ENCODE data around the gene SMAP2.

Gene SMAP2

DNA sequence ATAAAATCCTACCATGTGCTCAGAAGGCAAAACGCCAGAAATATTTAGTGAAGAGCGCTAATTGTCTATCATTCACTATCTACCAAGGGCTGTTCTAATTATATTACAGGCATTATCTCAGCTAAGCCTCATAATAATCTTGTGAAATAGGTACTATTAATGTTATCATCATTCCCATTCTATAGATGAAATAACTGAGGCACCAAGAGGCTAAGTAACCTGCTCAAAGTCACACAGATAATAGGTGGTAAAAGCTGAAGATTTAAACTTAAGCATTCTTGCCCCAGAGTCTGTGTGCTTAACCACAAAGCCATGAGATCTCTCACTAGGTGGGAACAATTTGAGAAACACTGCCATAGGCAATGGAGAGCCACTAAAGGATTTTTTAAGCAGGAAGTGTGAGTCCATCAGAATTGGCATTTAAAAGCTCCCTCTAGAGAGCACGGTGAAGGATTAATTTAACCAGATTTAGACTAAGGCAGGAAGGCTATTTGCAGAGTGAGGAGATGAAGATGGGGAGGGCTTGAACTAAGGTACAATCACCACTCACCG lies 1.7 kb upstream of the SMAP2 start:
- WGBS, 2 experiments: 83 to 86% methylated on average over 4 of the region's 4 CpGs
- Histone ChIP-seq H3K9me3 (ENCODE audit: control insufficient read depth, low read length) (no peaks in the 10 kb centered on the region), H3K4me3 (ENCODE audit: insufficient read depth, low read depth, low read length) (no peak overlapping the region), H3K4me1 (ENCODE audit: control insufficient read depth, insufficient read depth, low read length) (no peaks in the 10 kb centered on the region), H3K27ac (ENCODE audit: insufficient read depth, low read depth, low read length, poor library complexity, severe bottlenecking) (no peak overlapping the region), H3K27me3 (ENCODE audit: control insufficient read depth, insufficient read depth, low read length, poor library complexity, severe bottlenecking) (peaks cover 9% of the 10 kb centered on the region), H3K36me3 (ENCODE audit: control insufficient read depth, insufficient read depth, low read length) (no peaks in the 10 kb centered on the region)

DNA sequence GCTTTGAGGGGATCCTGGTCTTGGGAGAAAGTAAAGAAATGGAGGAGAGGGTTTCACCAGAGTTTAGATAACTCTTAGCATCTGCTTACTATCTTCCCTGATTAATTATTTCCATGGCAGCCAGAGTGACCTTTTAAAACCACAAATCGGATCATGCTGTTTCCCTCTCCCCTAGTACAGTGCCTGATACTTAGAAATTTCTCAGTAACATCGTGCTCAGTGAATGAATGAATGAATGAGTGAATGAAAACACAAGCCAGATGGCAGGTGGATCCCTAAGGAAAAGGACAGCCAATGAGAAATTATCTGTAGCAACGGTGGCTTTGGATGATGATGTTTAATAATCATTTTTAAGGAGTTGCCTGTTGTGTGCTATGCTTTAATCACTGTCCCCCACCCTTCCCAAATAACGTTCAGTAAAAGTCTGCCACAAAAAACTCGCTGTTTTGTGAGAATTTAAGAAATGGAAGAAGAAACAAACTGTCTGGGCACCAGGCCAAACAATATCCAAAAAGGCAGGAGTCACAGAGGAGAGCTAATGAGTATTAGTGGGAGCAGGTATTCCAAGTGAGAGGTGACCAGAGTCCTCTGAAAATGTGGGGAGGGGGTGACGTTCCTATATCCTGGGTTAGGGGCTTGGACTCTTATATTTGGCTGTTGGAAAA lies 737 bp upstream of the SMAP2 start:
- H3K36me3 ChIP-seq (ENCODE audit: control insufficient read depth, insufficient read depth, low read length): no peaks in the 10 kb centered on the region
- no peaks in the 10 kb centered on the region for H3K4me1 ChIP-seq (ENCODE audit: control insufficient read depth, insufficient read depth, low read length)
- H3K9me3 ChIP-seq (ENCODE audit: control insufficient read depth, low read length): no peaks in the 10 kb centered on the region
- 77 to 79% methylated on average over 6 of the region's 6 CpGs for WGBS, 2 experiments
- H3K4me3 ChIP-seq (ENCODE audit: insufficient read depth, low read depth, low read length): no peak overlapping the region
- peaks cover 9% of the 10 kb centered on the region for H3K27me3 ChIP-seq (ENCODE audit: control insufficient read depth, insufficient read depth, low read length, poor library complexity, severe bottlenecking)
- H3K27ac ChIP-seq (ENCODE audit: insufficient read depth, low read depth, low read length, poor library complexity, severe bottlenecking): no peak overlapping the region

DNA sequence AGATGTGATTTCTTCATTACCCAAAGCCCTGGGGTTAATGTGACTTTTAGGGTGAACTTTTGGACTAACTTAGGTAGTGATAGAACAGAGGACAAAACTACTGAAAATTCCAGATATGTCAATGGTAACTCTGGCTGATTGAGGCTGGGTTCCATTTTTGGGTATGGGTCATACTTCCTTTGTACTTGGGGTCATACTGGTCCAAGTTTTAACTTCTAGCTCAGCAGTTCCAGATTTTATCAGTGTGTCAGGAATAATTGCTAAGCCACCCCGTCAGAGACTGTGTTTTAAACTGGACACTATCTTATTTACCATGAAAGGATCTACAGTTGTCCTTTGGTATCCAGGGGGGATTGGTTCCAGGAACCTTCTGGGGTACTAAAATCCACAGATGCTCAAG lies 4.0 kb downstream of the SMAP2 start:
- Histone ChIP-seq H3K4me3 (ENCODE audit: insufficient read depth, low read depth, low read length) (no peak overlapping the region), H3K36me3 (ENCODE audit: control insufficient read depth, insufficient read depth, low read length) (no peaks in the 10 kb centered on the region), H3K4me1 (ENCODE audit: control insufficient read depth, insufficient read depth, low read length) (no peaks in the 10 kb centered on the region), H3K27me3 (ENCODE audit: control insufficient read depth, insufficient read depth, low read length, poor library complexity, severe bottlenecking) (peaks cover 9% of the 10 kb centered on the region), H3K9me3 (ENCODE audit: control insufficient read depth, low read length) (no peaks in the 10 kb centered on the region), H3K27ac (ENCODE audit: insufficient read depth, low read depth, low read length, poor library complexity, severe bottlenecking) (no peak overlapping the region)
- WGBS, 2 experiments: 100% methylated on average over 1 of the region's 1 CpG

DNA sequence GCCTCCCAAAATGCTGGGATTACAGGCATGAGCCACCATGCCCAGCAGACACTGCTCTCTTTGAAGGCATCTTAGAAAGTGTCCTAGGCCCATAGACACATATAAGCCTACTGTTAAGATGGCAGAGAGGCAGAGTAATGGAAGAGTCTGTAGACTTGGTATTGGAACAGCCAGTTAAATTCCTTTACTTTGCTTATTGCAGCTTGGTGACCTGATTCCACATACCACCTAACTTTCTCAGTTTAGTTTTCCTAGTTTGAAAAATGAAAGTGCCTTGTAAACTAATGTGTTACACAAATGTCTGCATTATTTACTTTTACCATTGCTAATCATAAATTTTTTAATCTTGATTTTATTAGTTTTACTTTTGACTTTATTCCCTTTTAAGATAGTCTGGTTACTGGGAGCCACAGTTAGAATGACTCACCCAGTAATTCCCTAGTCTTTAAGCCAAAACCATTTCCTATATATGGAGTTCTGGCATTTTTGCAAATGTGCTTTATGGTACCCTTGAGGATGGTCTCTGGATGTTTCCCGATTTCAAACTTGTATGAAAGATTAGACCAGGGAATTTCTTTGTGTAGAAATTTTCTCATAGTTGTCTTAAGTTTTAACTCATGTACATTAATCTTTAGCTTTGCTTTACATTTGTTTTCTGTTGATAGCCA lies 6.4 kb downstream of the SMAP2 start:
- Histone ChIP-seq H3K4me1 (ENCODE audit: control insufficient read depth, insufficient read depth, low read length) (no peaks in the 10 kb centered on the region), H3K27ac (ENCODE audit: insufficient read depth, low read depth, low read length, poor library complexity, severe bottlenecking) (no peak overlapping the region)

DNA sequence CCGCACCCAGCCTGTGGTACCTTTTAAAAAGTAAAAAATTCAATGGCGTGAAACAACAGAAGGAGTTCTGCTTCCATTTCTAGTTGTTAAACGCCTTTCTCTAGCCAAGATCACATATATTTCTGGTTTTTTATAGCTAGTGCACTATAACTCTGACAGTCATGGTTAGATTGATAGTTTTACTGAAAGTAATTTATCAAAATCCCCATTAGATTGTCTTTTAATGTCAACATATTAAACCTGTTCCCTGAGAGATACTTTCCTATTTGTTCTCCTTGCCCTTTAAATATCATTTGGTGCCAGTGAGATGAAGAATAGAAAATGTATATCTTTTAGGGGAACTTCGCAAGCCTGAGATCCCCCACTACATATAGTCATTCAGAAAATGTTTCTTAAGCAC lies 7.3 kb downstream of the SMAP2 start:
- H3K27me3 ChIP-seq (ENCODE audit: control insufficient read depth, insufficient read depth, low read length, poor library complexity, severe bottlenecking): no peaks in the 10 kb centered on the region
- no peaks in the 10 kb centered on the region for H3K9me3 ChIP-seq (ENCODE audit: control insufficient read depth, low read length)
- H3K4me3 ChIP-seq (ENCODE audit: insufficient read depth, low read depth, low read length): no peak overlapping the region
- 89 to 97% methylated on average over 3 of the region's 4 CpGs for WGBS, 2 experiments
- H3K36me3 ChIP-seq (ENCODE audit: control insufficient read depth, insufficient read depth, low read length): no peaks in the 10 kb centered on the region
- no peak overlapping the region for H3K27ac ChIP-seq (ENCODE audit: insufficient read depth, low read depth, low read length, poor library complexity, severe bottlenecking)
- H3K4me1 ChIP-seq (ENCODE audit: control insufficient read depth, insufficient read depth, low read length): no peaks in the 10 kb centered on the region

More for the DNA sequence above, 6.4 kb downstream of the SMAP2 start:
- no peak overlapping the region for H3K4me3 ChIP-seq (ENCODE audit: insufficient read depth, low read depth, low read length)
- H3K36me3 ChIP-seq (ENCODE audit: control insufficient read depth, insufficient read depth, low read length): no peaks in the 10 kb centered on the region
- peaks cover 5% of the 10 kb centered on the region for H3K27me3 ChIP-seq (ENCODE audit: control insufficient read depth, insufficient read depth, low read length, poor library complexity, severe bottlenecking)
- WGBS, 2 experiments: 86 to 100% methylated on average over 1 of the region's 1 CpG
- H3K9me3 ChIP-seq (ENCODE audit: control insufficient read depth, low read length): no peaks in the 10 kb centered on the region

DNA sequence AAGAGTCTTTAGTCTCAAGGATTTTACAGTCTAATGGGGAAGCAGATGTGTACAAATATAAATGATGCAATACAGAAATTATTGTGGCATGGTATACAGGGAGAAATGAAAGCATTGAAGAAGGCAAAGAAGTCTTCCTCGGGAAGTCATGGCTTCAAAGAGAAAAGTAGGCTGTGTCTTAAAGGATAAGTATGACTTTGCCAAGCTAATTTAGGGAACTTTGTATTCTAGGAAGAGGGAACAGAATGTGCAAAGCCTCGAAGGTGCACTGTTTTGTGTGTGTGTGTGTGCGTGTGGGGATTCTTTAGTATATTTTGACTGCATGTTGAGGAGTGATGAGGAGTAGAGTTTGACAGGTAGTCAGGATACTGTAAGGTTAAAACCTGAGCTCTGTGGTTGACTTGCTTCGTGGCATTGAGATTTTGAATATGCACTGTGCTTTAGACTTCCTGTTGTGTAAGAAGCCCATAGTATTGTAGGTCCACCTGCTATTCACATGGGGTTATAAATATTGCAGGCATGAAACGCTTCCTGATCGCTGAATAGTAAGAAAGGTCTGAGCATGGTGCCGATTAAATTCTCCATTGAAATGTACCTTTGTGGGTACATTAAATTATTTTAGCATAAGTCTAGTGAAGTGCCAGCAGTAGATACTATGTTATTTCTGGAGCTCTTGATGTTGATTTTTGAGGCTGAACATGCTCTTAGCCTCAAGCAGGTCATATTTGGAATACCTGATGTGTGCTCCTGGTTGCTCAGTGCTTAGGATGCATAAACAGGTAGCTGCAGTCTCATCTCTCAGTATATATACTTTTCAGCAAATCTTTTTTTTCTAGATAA lies 8.0 kb downstream of the SMAP2 start:
- WGBS, 2 experiments: 88 to 90% methylated on average over 7 of the region's 7 CpGs
- Histone ChIP-seq H3K4me1 (ENCODE audit: control insufficient read depth, insufficient read depth, low read length) (no peaks in the 10 kb centered on the region), H3K27ac (ENCODE audit: insufficient read depth, low read depth, low read length, poor library complexity, severe bottlenecking) (no peak overlapping the region), H3K36me3 (ENCODE audit: control insufficient read depth, insufficient read depth, low read length) (no peaks in the 10 kb centered on the region), H3K4me3 (ENCODE audit: insufficient read depth, low read depth, low read length) (no peak overlapping the region), H3K9me3 (ENCODE audit: control insufficient read depth, low read length) (no peaks in the 10 kb centered on the region), H3K27me3 (ENCODE audit: control insufficient read depth, insufficient read depth, low read length, poor library complexity, severe bottlenecking) (no peaks in the 10 kb centered on the region)

DNA sequence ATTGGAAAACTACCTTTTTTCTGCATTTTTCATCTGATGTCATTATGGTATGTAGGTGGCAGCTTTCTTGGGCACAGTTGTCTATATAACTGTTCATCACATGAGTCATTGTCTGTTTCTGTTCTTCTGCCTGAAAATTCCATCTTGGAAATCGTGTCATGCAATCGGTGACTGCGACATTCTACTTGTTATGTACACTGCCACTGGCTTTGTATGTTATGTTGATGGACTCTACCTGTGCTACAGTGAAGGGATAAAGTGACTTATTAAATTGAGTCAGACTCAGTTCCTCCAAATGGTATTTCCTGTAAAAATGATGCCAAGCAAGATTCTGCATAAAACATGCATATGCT lies 8.6 kb downstream of the SMAP2 start:
- H3K27me3 ChIP-seq (ENCODE audit: control insufficient read depth, insufficient read depth, low read length, poor library complexity, severe bottlenecking): no peaks in the 10 kb centered on the region
- no peaks in the 10 kb centered on the region for H3K36me3 ChIP-seq (ENCODE audit: control insufficient read depth, insufficient read depth, low read length)
- WGBS, 2 experiments: 90 to 92% methylated on average over 3 of the region's 3 CpGs
- no peaks in the 10 kb centered on the region for H3K9me3 ChIP-seq (ENCODE audit: control insufficient read depth, low read length)
- H3K4me1 ChIP-seq (ENCODE audit: control insufficient read depth, insufficient read depth, low read length): no peaks in the 10 kb centered on the region
- H3K27ac ChIP-seq (ENCODE audit: insufficient read depth, low read depth, low read length, poor library complexity, severe bottlenecking): no peak overlapping the region
- no peak overlapping the region for H3K4me3 ChIP-seq (ENCODE audit: insufficient read depth, low read depth, low read length)

DNA sequence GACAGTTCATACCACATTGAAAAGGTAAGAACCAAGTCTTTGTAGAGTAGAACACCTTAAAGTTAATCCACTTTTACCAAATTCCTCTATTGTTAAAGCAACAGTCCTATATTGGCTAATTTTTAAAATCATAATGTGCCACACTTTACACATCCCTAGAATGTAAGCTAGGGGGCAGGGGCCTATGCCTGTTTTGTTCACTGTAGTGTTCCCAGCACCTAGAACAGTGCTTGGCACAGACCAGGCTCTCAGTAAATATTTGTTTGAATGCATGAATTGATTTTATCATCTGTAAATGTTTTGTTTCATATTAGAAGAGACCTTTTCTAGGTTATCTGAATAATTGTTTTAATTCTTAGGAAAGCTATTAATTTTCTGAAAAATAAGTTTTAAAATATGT lies 9.1 kb downstream of the SMAP2 start:
- Histone ChIP-seq H3K27ac (ENCODE audit: insufficient read depth, low read depth, low read length, poor library complexity, severe bottlenecking) (no peak overlapping the region), H3K9me3 (ENCODE audit: control insufficient read depth, low read length) (no peaks in the 10 kb centered on the region), H3K27me3 (ENCODE audit: control insufficient read depth, insufficient read depth, low read length, poor library complexity, severe bottlenecking) (no peaks in the 10 kb centered on the region), H3K4me3 (ENCODE audit: insufficient read depth, low read depth, low read length) (no peak overlapping the region), H3K4me1 (ENCODE audit: control insufficient read depth, insufficient read depth, low read length) (no peaks in the 10 kb centered on the region), H3K36me3 (ENCODE audit: control insufficient read depth, insufficient read depth, low read length) (no peaks in the 10 kb centered on the region)

DNA sequence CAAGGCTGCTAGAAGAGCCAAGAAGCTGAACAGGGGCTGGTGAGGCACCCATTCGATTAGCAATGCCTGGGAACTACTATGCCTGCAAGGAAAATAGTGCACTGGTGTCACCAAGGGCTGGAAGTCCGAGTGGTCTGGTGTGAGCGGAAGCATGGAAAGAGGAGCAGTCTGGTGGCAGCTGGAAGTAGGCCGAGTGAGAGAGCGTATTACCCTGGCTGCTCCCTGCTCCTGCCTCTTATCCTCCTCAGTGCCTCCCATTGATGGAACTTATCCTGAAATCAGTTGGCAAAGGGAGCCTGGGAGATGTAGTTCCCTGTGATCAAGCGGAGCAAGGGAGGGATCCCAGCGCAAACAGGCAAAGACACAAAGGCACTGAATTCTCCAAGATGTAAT lies 9.6 kb downstream of the SMAP2 start:
- H3K4me3 ChIP-seq (ENCODE audit: insufficient read depth, low read depth, low read length): no peak overlapping the region
- 76 to 79% methylated on average over 7 of the region's 7 CpGs for WGBS, 2 experiments
- H3K27me3 ChIP-seq (ENCODE audit: control insufficient read depth, insufficient read depth, low read length, poor library complexity, severe bottlenecking): no peaks in the 10 kb centered on the region
- no peaks in the 10 kb centered on the region for H3K4me1 ChIP-seq (ENCODE audit: control insufficient read depth, insufficient read depth, low read length)
- no peaks in the 10 kb centered on the region for H3K9me3 ChIP-seq (ENCODE audit: control insufficient read depth, low read length)
- no peak overlapping the region for H3K27ac ChIP-seq (ENCODE audit: insufficient read depth, low read depth, low read length, poor library complexity, severe bottlenecking)
- H3K36me3 ChIP-seq (ENCODE audit: control insufficient read depth, insufficient read depth, low read length): no peaks in the 10 kb centered on the region
